RWPE2 (cell line): ENCODE results near the gene ASTN2.

Experiments
- ATAC-seq: fragments of 200-7000 bp; cut with Tn5 transposase; 3 replicates; pipeline ENCODE4 v1.9.1; 2021; ENCODE audit warnings: low read depth
- DNase-seq: peaks from one replicate; pipeline ENCODE4 v3.0.0-alpha.2; 2020; ENCODE audit warnings: low spot score
- H3K27ac ChIP-seq: fragments of 450-650 bp; 2 replicates; pipeline ENCODE4 v1.5.1; 2017; ENCODE audit warnings: mild to moderate bottlenecking; ENCODE audit not compliant: poor library complexity, severe bottlenecking
- H3K27me3 ChIP-seq: fragments of 250-450 bp; sonication (Bioruptor Pico); 2 replicates; pipeline ENCODE4 v1.5.1; 2021; ENCODE audit warnings: mild to moderate bottlenecking, moderate library complexity; ENCODE audit not compliant: insufficient read depth, poor library complexity, severe bottlenecking
- H3K36me3 ChIP-seq: fragments of 250-450 bp; sonication (Bioruptor Pico); 2 replicates; pipeline ENCODE4 v1.5.1; 2020; ENCODE audit warnings: low read depth, mild to moderate bottlenecking, moderate library complexity
- H3K4me1 ChIP-seq: fragments of 250-450 bp; sonication (Bioruptor Pico); 2 replicates; pipeline ENCODE4 v1.5.1; 2021; ENCODE audit warnings: mild to moderate bottlenecking, moderate library complexity; ENCODE audit not compliant: insufficient read depth, poor library complexity, severe bottlenecking
- H3K4me3 ChIP-seq: fragments of 250-450 bp; sonication (Bioruptor Pico); 2 replicates; pipeline ENCODE4 v1.5.1; 2021; ENCODE audit warnings: mild to moderate bottlenecking, moderate library complexity; ENCODE audit not compliant: severe bottlenecking
- H3K9me3 ChIP-seq: fragments of 250-450 bp; sonication (Bioruptor Pico); 2 replicates; pipeline ENCODE4 v1.5.1; 2021; ENCODE audit warnings: mild to moderate bottlenecking, moderate library complexity; ENCODE audit not compliant: severe bottlenecking
- CTCF ChIP-seq: fragments of 450-650 bp; IDR thresholded peaks from one replicate; pipeline ENCODE4 v1.5.1; 2017; ENCODE audit warnings: mild to moderate bottlenecking, moderate library complexity; ENCODE audit not compliant: poor library complexity, severe bottlenecking

ASTN2 gene

GRCh38 chr9:116632990-116633838 lies 781.6 kb downstream of the ASTN2 start:
- H3K4me1 ChIP-seq = no peaks in the 10 kb centered on the region
- H3K36me3 ChIP-seq = no peaks in the 10 kb centered on the region
- DNase-seq (no peak), ATAC-seq (no peak)
- H3K27ac ChIP-seq = no peak overlapping the region
- TF ChIP-seq CTCF = no peak
- H3K9me3 ChIP-seq = no peaks in the 10 kb centered on the region
- no peaks in the 10 kb centered on the region for H3K27me3 ChIP-seq
- no peak overlapping the region for H3K4me3 ChIP-seq

GRCh38 chr9:116629634-116630033 lies 785.2 kb downstream of the ASTN2 start:
- DNase-seq = no peak
- TF ChIP-seq CTCF = no peak

DNA sequence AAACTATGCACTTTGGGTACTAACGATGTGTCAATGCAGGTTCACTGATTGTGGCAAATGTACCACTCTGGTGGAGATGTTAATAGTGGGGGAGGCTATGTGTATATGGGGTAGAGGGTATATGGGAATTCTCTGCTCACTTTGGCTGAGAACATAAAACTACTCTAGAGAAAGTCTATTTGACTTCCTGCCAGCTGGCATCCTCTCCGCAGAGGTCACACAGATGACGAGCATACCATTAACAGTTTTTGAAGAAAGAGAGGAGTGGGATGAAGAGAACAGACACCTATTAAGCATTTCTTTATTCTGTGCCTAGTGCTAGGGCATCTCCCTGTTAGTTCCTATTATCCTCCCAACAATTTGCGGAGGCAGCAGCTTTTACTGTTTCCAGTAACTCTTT lies 786.1 kb downstream of the ASTN2 start:
- no peak for DNase-seq
- Histone ChIP-seq H3K4me1 (no peaks in the 10 kb centered on the region), H3K4me3 (no peak overlapping the region), H3K36me3 (no peaks in the 10 kb centered on the region), H3K27me3 (no peaks in the 10 kb centered on the region), H3K9me3 (no peaks in the 10 kb centered on the region), H3K27ac (no peak overlapping the region)
- TF ChIP-seq CTCF = no peak
- no peak for ATAC-seq

More at GRCh38 chr9:116629634-116630033, 785.2 kb downstream of the ASTN2 start:
- Histone ChIP-seq H3K4me1 (no peaks in the 10 kb centered on the region), H3K27me3 (no peaks in the 10 kb centered on the region), H3K9me3 (no peaks in the 10 kb centered on the region), H3K4me3 (no peak overlapping the region), H3K36me3 (no peaks in the 10 kb centered on the region), H3K27ac (no peak overlapping the region)
- no peak for ATAC-seq

DNA sequence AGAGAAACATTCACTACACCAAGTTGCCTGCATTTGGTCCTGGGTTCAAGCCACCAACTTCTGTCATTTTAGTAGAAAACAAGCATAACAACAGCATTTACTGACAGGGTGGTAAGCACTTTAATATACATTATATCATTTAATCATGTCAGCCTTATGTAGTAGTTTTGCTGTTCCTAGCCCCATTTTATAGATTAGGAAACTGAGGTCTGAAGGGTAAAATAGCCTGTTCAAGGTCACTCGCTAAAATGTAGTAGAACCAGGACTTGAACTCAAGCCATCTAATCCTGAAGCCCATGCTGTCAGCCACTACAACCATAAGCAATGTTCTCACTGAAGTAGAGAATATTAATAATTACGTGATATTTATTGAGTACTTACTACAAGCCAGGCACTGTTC lies 787.4 kb downstream of the ASTN2 start:
- H3K27me3 ChIP-seq = peaks cover 3% of the 10 kb centered on the region
- no peaks in the 10 kb centered on the region for H3K9me3 ChIP-seq
- H3K4me3 ChIP-seq = no peak overlapping the region
- no peaks in the 10 kb centered on the region for H3K4me1 ChIP-seq
- no peak for TF ChIP-seq CTCF
- ATAC-seq = no peak
- DNase-seq = no peak
- no peak overlapping the region for H3K27ac ChIP-seq
- no peaks in the 10 kb centered on the region for H3K36me3 ChIP-seq

- TF ChIP-seq CTCF = no peak
- H3K9me3 ChIP-seq = no peaks in the 10 kb centered on the region
- ATAC-seq (no peak), DNase-seq (no peak)
- peaks cover 4% of the 10 kb centered on the region for H3K27me3 ChIP-seq
- no peak overlapping the region for H3K27ac ChIP-seq
- H3K4me3 ChIP-seq = no peak overlapping the region
- H3K4me1 ChIP-seq = no peaks in the 10 kb centered on the region
- H3K36me3 ChIP-seq = no peaks in the 10 kb centered on the region
Observed at GRCh38 chr9:116626762-116627161, 788.1 kb downstream of the ASTN2 start.
